Colonic mucosa (tissue), 4 donors: ENCODE data around the gene SUB1. TPM values are rescaled to one million over a fixed set of nuclear protein-coding genes. Genes with fewer than 3 reads are reported as not detected.

ENCODE experiments used
- DNase-seq: peaks from one replicate; pipeline ENCODE4 v3.0.0-alpha.2; 2020
- H3K27ac ChIP-seq: fragments of 200-600 bp; one replicate; pipeline ENCODE4 v1.8.0; 2021
- H3K27me3 ChIP-seq: fragments of 200-600 bp; one replicate; pipeline ENCODE4 v1.8.0; 2021
- H3K36me3 ChIP-seq: fragments of 200-600 bp; one replicate; pipeline ENCODE4 v1.8.0; 2021
- H3K4me1 ChIP-seq: fragments of 200-600 bp; one replicate; pipeline ENCODE4 v1.8.0; 2021; ENCODE audit warnings: mild to moderate bottlenecking
- H3K4me3 ChIP-seq: fragments of 200-600 bp; one replicate; pipeline ENCODE4 v1.8.0; 2021
- H3K9ac ChIP-seq, 2 donors: one replicate each; pipeline ENCODE4 v1.7.0; 2013; ENCODE audit warnings: control low read depth in 2 of 2, low read depth in 2 of 2, low read length in 2 of 2
- H3K9me3 ChIP-seq: fragments of 200-600 bp; one replicate; pipeline ENCODE4 v1.8.0; 2021
- intact Hi-C: fragments of 100-400 bp; cut with DNase I; formaldehyde crosslinking; loops from one replicate; pipeline ENCODE4 v1.14.1; 2022
- total RNA-seq, 2 donors: library from RNA; stranded (reverse); fragmentation: NEBNext Ultra II Directional in 1 of 2; extraction: Animal tissue kit (Norgen Biotek cat#: 25700) in 1 of 2; gene quantifications; one replicate each; pipeline ENCODE4 v1.2.1, GENCODE V29; 2021
- TF ChIP-seq, protein P1 (sequence below): fragments of 200-600 bp; IDR thresholded peaks from one replicate; pipeline ENCODE4 v1.8.0; 2022; ENCODE audit warnings: antibody characterized with exemption, mild to moderate bottlenecking
- donor health status: healthy.
- donor health status: DM: no; HTN: no; CAD: no.
- donor health status: DM: no; HTN: no; CAD: no.

Gene SUB1
- total RNA-seq, 2 donors from 2014 or later: 193 to 227 TPM

DNA sequence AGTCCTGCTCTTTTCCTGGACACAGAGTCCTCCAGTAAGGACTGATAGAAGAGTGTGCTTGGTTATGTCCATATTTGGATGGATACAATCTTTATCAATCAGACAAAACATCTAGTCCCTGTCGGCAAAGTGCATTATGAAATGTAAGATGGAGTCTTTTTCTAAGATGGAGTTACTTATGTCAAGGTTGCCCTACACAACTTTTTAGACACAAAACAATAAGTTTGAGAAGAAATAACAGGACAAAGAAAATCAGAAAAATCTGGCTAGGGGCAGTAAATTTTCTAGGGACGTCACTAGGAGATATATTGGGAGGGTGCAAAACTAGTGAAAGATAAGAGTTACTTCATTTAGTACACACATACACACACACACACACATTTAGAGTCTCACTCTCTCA, 23.3 kb upstream of the SUB1 start:
- Histone ChIP-seq H3K4me1 (no peaks in the 10 kb centered on the region), H3K27me3 (no peaks in the 10 kb centered on the region), H3K9ac (no peak overlapping the region), H3K4me3 (no peak overlapping the region), H3K9me3 (no peaks in the 10 kb centered on the region), H3K36me3 (no peaks in the 10 kb centered on the region), H3K27ac (no peak overlapping the region)
- no peak for DNase-seq
- TF ChIP-seq, protein P1, sequence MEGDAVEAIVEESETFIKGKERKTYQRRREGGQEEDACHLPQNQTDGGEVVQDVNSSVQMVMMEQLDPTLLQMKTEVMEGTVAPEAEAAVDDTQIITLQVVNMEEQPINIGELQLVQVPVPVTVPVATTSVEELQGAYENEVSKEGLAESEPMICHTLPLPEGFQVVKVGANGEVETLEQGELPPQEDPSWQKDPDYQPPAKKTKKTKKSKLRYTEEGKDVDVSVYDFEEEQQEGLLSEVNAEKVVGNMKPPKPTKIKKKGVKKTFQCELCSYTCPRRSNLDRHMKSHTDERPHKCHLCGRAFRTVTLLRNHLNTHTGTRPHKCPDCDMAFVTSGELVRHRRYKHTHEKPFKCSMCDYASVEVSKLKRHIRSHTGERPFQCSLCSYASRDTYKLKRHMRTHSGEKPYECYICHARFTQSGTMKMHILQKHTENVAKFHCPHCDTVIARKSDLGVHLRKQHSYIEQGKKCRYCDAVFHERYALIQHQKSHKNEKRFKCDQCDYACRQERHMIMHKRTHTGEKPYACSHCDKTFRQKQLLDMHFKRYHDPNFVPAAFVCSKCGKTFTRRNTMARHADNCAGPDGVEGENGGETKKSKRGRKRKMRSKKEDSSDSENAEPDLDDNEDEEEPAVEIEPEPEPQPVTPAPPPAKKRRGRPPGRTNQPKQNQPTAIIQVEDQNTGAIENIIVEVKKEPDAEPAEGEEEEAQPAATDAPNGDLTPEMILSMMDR: no peak
- intact Hi-C loops: no loop called here

DNA sequence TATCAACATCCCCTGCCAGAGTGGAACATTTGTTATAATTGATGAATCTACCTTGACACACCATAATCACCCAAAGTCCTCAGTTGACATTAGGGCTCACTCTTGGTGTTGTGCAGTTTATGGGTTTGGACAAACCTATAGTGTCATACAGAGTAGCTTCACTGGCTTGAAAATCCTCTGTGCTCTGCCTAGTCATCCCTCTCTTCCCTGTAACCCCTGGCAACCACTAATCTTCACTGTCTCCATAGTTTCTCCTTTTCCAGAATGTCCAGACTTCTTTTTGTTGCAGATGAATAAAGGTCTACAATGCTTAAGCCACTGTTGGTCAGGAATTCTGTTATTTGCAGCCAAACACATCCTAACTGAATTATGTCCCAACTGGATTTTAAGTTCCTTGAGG, 22.5 kb upstream of the SUB1 start:
- Histone ChIP-seq H3K4me1 (no peaks in the 10 kb centered on the region), H3K9ac (no peak overlapping the region), H3K36me3 (no peaks in the 10 kb centered on the region), H3K9me3 (no peaks in the 10 kb centered on the region), H3K4me3 (no peak overlapping the region), H3K27me3 (no peaks in the 10 kb centered on the region), H3K27ac (no peak overlapping the region)
- TF ChIP-seq, protein P1: no peak
- intact Hi-C loops: no loop called here
- no peak for DNase-seq

DNA sequence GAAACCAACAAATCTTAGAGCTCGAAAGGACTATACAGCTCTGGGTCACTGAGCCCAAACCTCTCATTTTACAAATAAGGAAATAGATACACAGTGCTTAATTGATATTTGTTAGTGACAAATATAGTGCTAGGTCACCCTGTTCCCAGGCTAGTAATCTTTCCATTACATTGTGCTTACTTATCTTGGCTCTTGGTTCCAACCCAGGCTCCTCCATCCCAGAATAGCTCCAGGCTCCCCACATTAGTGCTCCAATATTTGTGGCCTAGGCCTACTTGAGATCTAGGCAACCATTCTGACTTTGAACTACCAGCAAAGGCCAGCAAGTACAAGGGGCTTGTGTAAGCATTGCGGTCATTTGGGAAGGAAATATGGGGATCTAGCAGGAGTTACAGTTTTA, 21.7 kb upstream of the SUB1 start:
- no peak overlapping the region for H3K27ac ChIP-seq
- no peaks in the 10 kb centered on the region for H3K27me3 ChIP-seq
- H3K4me3 ChIP-seq: no peak overlapping the region
- no peak for DNase-seq
- TF ChIP-seq, protein P1: no peak
- H3K9ac ChIP-seq: no peak overlapping the region
- H3K9me3 ChIP-seq: no peaks in the 10 kb centered on the region
- intact Hi-C loops: no loop called here
- H3K4me1 ChIP-seq: no peaks in the 10 kb centered on the region
- no peaks in the 10 kb centered on the region for H3K36me3 ChIP-seq

DNA sequence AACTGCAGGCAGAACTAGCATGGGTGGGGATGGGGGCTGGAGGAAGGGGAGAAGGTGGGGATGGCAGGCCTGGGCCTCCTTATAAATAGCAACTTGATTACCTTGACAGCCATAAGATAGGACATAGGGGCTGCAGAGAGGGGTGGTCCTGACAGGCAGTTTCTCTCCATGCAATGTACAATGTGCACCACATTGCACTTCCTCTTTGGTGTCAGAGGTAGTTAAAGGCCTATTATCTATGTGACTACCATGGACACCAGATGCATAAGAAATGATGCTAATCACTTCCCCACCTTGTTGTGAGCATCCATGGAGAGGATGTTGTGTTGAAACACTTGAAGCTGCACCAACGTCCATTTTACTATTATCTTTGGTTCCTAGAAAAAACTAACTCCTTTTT, 20.2 kb upstream of the SUB1 start:
- Histone ChIP-seq H3K9me3 (no peaks in the 10 kb centered on the region), H3K36me3 (no peaks in the 10 kb centered on the region), H3K9ac (no peak overlapping the region), H3K27me3 (no peaks in the 10 kb centered on the region), H3K4me1 (no peaks in the 10 kb centered on the region), H3K27ac (no peak overlapping the region), H3K4me3 (no peak overlapping the region)
- TF ChIP-seq, protein P1: no peak
- DNase-seq: no peak
- intact Hi-C loops: no loop called here

DNA sequence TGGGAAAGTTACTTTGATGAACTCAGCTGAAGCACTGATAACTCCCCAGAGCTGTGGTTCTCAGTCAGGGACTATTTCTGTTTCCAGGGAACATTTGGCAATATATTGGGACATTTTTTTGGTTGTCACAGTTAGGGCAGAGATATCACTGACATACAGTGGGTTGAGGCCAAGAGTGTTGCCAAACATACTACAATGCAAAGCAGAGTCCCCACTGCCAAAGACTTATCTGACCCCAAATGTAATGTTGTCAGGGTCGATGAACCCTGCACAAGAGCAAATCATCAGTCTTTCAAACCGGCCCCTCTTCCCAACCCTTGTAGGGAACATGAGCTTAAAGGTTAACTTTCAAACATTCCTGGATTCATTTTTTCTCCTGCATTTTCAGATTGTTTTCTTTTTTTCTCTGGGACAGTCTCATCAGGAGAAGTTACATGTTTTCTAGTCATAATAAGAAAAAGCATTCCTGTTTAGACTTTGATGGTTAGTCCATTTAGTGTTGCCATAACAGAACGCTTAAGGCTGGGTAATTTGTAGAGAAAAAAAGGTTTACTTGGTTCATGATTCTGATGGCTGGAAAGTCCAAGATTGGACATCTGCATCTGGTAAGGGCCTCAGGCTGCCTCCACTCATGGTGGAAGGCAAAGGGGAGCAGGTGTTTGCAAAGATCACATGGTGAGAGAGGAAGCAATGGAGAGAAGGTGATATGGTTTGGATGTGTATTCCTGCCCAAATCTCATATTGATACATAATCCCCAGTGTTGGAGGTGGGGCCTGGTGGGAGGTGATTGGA, 18.8 kb upstream of the SUB1 start:
- H3K9ac ChIP-seq: no peak overlapping the region
- intact Hi-C loops: no loop called here
- H3K9me3 ChIP-seq: no peaks in the 10 kb centered on the region
- TF ChIP-seq, protein P1: no peak
- H3K27me3 ChIP-seq: no peaks in the 10 kb centered on the region
- no peak overlapping the region for H3K27ac ChIP-seq
- H3K4me3 ChIP-seq: no peak overlapping the region
- H3K36me3 ChIP-seq: no peaks in the 10 kb centered on the region
- no peak for DNase-seq
- H3K4me1 ChIP-seq: no peaks in the 10 kb centered on the region
